ENCODE measurements around the gene PYGL.

DNA sequence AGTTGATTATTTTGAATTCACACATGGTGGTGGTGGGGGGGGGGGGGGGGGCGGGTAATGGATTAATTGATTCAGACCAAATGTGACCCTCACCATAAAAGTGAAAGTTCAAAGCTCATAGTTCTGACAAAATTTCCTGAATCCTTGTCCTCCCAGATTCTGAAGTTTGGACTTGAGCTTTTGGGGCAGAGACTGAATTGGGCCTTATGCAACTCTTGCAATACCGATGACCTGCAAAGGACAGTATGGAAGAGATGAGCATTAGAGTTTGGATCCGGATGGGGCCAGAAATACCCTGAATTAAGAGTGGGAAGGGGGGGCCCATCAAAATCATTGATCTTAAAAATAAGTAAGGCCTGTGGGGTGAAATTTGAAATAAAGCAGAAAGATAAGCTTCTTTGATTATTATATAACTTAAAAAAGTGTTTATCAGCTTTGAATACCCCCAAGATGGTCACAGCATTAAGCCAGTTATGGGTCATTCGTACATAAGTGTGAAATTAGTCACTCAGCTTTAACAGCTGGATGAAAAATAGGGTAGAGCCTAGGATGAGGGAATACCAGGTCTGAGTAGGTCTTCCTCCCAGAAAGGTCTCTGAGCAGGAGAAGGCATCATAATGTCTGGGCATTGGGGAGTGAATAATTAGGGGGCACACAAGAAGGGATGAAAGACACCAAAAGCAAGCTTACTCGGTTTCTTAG is 2.1 kb upstream of the PYGL start:
- TF ChIP-seq, protein P1, sequence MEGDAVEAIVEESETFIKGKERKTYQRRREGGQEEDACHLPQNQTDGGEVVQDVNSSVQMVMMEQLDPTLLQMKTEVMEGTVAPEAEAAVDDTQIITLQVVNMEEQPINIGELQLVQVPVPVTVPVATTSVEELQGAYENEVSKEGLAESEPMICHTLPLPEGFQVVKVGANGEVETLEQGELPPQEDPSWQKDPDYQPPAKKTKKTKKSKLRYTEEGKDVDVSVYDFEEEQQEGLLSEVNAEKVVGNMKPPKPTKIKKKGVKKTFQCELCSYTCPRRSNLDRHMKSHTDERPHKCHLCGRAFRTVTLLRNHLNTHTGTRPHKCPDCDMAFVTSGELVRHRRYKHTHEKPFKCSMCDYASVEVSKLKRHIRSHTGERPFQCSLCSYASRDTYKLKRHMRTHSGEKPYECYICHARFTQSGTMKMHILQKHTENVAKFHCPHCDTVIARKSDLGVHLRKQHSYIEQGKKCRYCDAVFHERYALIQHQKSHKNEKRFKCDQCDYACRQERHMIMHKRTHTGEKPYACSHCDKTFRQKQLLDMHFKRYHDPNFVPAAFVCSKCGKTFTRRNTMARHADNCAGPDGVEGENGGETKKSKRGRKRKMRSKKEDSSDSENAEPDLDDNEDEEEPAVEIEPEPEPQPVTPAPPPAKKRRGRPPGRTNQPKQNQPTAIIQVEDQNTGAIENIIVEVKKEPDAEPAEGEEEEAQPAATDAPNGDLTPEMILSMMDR (IDR thresholded peaks at IDR 0.05) = no peak
- no peak for TF ChIP-seq POLR2A (IDR thresholded peaks at IDR 0.05)
